ENCODE results near the gene TNIK.

Gene TNIK

DNA sequence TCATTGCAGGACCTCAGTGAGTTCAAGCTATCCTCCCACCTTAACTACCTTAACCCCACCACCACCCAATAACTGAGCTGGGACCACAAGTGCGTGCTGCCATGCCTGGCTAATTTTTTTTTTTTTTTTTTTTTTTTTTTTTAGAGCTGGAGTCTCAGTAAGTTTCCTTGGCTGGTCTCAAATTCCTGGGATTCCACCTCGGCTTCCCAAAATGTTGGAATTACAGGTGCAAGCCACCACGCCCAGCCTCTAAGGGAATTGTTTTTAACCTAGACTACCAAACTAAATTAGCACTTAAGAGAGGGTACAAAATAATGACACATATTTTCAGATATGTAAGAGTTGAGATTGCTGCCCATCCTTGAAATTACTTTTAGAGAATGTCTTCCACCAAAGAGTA lies 4.3 kb upstream of the TNIK start:
- TF ChIP-seq, protein P1, sequence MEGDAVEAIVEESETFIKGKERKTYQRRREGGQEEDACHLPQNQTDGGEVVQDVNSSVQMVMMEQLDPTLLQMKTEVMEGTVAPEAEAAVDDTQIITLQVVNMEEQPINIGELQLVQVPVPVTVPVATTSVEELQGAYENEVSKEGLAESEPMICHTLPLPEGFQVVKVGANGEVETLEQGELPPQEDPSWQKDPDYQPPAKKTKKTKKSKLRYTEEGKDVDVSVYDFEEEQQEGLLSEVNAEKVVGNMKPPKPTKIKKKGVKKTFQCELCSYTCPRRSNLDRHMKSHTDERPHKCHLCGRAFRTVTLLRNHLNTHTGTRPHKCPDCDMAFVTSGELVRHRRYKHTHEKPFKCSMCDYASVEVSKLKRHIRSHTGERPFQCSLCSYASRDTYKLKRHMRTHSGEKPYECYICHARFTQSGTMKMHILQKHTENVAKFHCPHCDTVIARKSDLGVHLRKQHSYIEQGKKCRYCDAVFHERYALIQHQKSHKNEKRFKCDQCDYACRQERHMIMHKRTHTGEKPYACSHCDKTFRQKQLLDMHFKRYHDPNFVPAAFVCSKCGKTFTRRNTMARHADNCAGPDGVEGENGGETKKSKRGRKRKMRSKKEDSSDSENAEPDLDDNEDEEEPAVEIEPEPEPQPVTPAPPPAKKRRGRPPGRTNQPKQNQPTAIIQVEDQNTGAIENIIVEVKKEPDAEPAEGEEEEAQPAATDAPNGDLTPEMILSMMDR (conservative IDR thresholded peaks at IDR 0.05; ENCODE audit: low read depth): no peak
- ChIA-PET CTCF (no interaction called here), POLR2A (ENCODE audit: low non-redundant PET) (no interaction called here)
- DNase-seq (ENCODE audit: low spot score): no peak
- no peak overlapping the region for H3K27ac ChIP-seq

DNA sequence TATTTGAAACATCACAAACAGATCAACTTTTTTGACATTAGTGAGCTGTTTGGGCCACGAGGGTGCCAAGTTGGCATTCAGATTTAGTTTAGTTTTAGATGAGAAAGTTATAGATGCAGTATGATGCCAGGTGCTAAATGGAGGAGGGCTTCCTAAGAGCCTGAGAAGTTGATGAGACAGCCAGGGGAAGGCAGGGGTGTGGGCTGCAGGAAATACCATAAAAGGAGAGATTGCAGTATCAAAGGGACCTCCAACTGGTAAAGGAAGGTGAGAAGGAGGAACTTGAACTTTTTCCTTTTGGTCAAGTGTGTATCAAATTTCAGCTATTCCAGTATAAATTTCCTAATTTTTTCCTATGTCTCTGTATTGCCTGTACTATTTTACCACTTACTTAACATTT lies 2.0 kb upstream of the TNIK start:
- CTCF ChIA-PET: interaction anchor here (0.7 kb wide), 1 partner anchor 311 kb away, joined by 3 read pairs; no protein-coding TSS in a partner anchor
- POLR2A ChIA-PET (ENCODE audit: low non-redundant PET): no interaction called here
- no peak overlapping the region for H3K27ac ChIP-seq
- no peak for DNase-seq (ENCODE audit: low spot score)
- TF ChIP-seq, protein P1 (conservative IDR thresholded peaks at IDR 0.05; ENCODE audit: low read depth): no peak

DNA sequence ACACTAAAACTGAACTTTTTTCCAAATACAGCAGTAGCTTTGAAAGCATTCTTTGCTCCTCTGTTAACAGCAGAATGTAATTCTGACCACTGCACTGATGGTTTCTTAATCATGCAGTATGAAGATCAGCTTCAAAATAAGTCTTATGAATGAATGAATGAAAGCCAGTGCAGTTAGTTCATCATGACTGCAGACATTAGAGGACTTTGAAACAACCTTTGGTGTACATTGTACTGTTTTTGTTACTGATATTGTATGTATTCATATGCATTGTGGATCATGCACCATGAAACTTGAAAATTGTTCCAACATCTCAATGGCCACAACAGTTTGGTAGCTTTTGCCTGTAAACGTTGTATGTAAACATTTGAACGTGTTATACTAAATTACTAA lies 1.3 kb upstream of the TNIK start:
- POLR2A ChIA-PET (ENCODE audit: low non-redundant PET): no interaction called here
- CTCF ChIA-PET: interaction anchor here (0.7 to 1.5 kb wide), 7 partner anchors 28 to 411 kb away, joined by 3 to 5 read pairs (median 4); no protein-coding TSS in a partner anchor
- no peak overlapping the region for H3K27ac ChIP-seq
- TF ChIP-seq, protein P1 (conservative IDR thresholded peaks at IDR 0.05; ENCODE audit: low read depth): no peak
- no peak for DNase-seq (ENCODE audit: low spot score)

DNA sequence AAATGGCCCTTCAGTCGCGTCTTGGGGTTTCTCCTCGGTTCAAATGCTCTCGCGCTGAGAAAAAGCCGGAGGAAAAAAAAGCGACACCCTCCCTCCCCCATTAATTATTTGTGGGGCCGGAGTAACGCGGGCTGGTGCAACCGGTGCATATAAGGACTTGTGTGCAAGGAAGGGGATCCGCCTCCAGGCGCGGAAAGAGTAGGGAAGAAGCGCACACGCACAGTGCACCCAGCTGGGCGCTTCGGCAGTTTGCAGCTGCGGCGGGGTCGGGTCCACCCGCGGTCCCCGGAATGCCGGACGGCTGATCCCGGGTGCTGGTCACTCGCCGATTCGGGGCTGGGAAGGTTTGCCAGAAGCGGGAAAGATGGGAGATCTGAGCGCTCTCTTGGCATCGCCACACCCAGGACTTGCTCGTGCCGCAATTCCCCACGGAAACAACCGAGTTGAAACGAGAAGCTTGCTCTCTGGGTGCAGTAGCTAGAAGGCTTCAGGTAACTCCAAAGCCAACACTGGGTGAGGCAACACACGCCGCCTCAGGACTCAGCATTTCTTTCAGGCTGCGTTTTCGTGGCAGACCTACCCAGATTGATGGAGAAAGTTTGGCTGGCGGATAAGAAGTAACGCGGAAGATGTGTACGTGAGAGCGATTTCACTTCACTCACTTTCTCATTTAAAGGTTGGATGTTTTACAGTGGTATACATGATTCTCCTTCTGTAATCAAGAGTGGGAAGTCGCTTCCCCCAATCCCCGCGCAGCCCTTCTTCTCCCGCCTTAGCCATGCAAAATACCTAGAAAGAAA lies 720 bp upstream of the TNIK start:
- POLR2A ChIA-PET (ENCODE audit: low non-redundant PET): no interaction called here
- CTCF ChIA-PET: interaction anchor here (0.6 to 1.6 kb wide), 11 partner anchors 14 to 411 kb away, joined by 3 to 6 read pairs (median 4); no protein-coding TSS in a partner anchor
- TF ChIP-seq, protein P1 (conservative IDR thresholded peaks at IDR 0.05; ENCODE audit: low read depth): no peak
- DNase-seq (ENCODE audit: low spot score): peak; percentile 68
- H3K27ac ChIP-seq: peak overlapping the region; percentile 14; the same call in 1 of the 2 replicates

DNA sequence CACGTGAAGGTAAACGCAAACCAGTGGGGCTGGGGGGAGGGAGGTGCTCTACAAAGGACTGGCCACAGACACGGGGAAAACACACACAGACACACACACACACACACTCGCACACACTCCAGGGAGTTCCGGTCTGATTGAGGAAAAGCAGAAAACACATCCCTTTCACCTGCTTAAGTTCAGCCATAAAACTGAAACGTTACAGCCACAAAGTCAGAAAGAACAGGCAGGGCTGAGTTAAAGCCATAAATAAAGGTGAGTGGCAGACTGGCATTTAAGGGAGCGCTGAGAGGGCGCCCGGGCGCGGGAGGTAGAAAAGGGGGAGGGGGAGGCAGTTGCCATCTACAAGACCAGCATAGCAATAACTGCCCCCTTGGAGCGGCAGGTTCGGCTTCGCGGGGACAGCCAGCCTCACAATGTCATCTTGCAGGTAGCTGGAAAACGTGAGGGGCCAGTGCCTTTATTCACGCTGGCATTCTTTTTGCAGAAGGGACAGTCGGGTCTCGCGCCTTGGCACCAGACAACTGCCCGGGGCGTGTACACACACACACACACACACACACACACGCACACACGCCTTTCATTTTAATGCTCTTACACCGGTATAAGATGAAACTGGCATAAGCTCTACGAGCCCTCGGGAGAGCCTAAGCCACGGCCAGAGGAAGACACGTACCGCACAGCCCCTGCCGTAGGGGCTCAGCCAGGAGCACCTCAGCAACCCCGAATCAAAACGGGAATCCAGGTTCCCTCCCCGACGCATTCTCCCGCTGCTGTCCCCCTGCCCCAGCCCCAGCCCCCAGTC lies 866 bp downstream of the TNIK start:
- no peak overlapping the region for H3K27ac ChIP-seq
- ChIA-PET CTCF (interaction anchor here (0.8 to 1.6 kb wide), 2 partner anchors 82 to 271 kb away, joined by 3 to 5 read pairs; no protein-coding TSS in a partner anchor), POLR2A (ENCODE audit: low non-redundant PET) (interaction anchor here (0.6 kb wide), 1 partner anchor 551 kb away, joined by 3 read pairs; no protein-coding TSS in a partner anchor)
- DNase-seq (ENCODE audit: low spot score): peak; percentile 24
- TF ChIP-seq, protein P1 (conservative IDR thresholded peaks at IDR 0.05; ENCODE audit: low read depth): no peak

DNA sequence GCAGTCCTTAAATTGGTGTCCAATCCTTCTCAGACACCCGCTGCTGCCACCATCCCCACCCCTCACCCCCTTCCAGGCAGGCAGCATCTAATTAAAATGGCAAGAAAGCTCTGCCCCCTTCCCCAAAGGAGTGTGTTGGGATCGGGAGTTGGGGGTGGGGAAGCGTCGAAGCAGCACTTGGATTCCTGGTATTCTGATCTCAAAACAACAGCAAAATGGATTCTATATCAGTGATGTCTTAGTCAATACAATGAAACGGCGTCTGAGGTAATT lies 1.4 kb downstream of the TNIK start:
- CTCF ChIA-PET: no interaction called here
- H3K27ac ChIP-seq: no peak overlapping the region
- TF ChIP-seq, protein P1 (conservative IDR thresholded peaks at IDR 0.05; ENCODE audit: low read depth): no peak
- POLR2A ChIA-PET (ENCODE audit: low non-redundant PET): no interaction called here
- no peak for DNase-seq (ENCODE audit: low spot score)

All from RWPE1 (cell line).